HUDEP-2 (cell line): ENCODE results near the gene KRI1.
"Not testable (repeated sequence)": the region's sequence is repeated elsewhere in the genome, so short reads cannot be mapped to it uniquely, and the experiment has no call there.

Source experiments
- DNase-seq, 76 experiments: peaks; one replicate each; lab custom pipeline; 2025; ENCODE audit not compliant: unreplicated experiment in 76 of 76; lab: John Stamatoyannopoulos, UW

KRI1 gene

DNA sequence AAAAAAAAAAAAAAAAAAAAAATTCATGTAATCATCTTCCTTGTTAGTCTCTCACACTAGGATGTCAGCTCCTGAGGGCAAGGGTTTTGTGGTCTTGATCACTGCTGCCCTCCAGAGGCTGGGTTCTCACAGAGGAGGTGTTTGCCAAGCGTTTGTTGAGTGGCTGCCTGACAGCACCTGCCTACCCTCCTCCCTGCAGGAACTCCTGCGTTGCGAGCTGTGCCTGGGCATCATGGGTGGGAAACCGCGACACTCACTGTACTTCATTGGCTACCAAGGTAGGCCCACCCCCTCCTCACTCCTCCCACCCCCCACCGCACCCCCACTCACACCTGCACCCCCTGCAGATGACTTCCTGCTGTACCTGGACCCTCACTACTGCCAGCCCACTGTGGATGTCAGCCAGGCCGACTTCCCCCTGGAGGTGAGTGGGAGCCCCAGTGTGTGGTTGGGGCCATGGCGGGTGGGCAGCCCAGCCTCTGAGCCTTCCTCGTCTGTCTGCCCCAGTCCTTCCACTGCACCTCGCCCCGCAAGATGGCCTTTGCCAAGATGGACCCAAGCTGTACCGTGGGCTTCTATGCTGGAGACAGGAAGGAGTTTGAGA lies 14.0 kb downstream of the KRI1 start:
- DNase-seq = peak in 62 of 76 experiments; percentile 22 to 77 (median 52)

DNA sequence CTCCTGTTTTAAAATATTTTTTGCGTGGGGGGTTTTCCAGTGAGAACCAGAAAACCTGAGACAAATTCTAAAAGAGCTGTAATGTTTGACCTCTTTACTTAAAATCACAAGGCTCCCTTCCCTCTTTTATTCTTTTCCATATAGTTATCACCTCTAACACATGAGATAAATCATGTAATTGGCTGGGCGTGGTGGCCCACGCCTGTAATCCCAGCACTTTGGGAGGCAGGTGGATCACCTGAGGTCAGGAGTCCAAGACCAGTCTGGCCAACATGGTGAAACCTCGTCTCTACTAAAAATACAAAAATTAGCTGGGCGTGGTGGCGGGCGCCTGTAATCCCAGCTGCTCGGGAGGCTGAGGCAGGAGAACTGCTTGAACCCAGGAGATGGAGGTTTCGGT lies 14.8 kb downstream of the KRI1 start:
- not testable (repeated sequence) for DNase-seq

DNA sequence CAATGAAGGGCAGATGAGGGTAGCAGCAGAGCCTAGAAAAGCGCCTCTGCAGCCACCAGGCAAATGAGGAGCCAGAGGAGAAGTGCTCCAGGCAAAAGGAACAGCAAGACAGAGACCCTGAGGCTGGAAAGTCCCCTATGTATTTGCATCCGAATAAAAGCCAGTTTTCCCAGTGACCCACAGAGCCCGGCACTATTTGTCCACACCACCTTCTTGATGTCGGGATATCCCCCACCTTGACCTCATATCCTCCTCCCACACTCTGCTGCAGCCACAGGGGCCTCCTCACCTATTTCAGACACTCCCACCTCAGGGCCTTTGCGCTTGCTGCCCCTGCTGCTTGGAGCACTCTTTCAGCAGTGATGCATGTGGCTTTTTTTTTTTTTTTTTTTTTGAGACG lies 15.5 kb downstream of the KRI1 start:
- no peak for DNase-seq

DNA sequence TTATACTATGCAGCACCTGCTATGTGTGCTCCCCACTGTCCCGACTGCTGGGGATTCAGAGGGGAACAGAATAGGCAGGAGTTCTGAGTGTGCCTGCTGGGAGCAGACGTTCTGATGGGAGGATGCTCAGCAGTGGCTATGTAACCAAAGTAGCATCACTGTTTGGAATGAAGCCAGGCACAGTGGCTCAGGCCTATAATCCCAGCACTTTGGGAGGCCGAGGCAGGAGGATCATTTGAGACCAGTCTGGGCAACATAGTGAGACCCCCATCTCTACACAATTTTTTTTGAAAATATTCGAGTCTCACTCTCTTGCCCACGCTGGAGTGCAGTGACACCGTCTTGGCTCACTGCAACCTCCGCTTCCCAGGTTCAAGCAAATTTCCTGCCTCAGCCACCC lies 16.1 kb downstream of the KRI1 start:
- DNase-seq = no peak

- DNase-seq = no peak
Measured at GRCh38 chr19:10548746-10549276, 17.0 kb downstream of the KRI1 start.

DNA sequence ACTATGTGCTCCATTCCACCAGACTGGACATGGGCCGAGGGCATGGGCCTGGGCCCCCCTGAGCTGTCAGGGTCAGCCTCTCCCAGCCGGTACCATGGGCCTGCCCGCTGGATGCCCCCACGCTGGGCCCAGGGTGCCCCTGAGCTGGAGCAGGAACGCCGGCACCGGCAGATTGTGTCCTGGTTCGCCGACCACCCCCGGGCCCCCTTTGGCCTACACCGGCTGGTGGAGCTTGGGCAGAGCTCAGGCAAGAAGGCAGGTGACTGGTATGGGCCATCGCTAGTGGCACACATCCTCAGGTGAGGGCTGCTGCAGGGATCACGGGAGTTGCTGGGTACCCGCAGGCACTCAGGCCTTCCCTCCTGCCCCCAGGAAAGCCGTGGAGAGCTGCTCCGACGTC lies 19.0 kb downstream of the KRI1 start:
- no peak for DNase-seq

GRCh38 chr19:10544753-10545251 lies 21.0 kb downstream of the KRI1 start:
- no peak for DNase-seq

GRCh38 chr19:10544242-10544752 lies 21.5 kb downstream of the KRI1 start:
- DNase-seq = peak in 42 of 76 experiments; percentile 13 to 69 (median 35)

DNA sequence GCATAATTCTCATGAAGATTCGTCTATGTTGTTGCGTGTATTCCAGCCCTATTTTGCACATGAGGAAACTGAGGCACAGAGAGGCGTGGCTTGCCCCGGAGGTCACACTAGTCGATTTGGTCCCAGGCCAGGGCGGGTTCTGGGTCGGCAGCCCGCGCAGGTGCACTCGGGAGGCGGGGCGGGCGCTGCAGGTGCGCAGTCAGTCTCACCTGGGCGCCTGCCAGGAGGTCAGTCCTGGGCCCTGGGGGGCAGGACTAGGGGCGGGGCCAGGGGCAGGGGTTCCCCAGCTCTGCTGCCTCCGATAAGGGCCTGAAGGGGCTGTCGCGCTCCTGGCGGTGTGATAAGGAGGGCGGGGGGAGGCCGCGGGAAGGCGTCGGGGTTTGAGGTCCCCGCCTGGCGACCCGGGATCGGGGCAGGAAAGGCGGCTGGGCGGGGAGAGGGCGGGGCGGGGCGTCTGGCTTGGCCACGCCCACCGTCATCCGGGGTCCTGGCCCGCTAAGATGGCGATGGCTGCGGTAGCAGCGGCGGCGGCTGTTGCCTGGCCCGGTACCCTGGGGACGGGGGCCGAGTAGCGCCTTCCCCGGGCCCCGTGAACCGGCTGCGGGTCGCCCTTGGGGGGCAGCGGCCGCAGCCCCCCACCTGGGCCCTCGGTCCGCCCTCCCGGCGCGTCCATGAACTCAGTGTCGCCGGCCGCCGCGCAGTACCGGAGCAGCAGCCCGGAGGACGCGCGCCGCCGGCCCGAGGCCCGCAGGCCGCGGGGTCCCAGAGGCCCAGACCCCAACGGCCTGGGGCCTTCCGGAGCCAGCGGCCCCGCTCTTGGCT lies 22.2 kb downstream of the KRI1 start, which contains the start of gene ATG4D:
ATG4D (plus strand) TSS at position 485 of the 822 bp plus-strand sequence; CDS start at position 672, 187 bp downstream.
- DNase-seq = peak in 75 of 76 experiments; percentile 82 to 100 (median 99)

- DNase-seq = peak in 2 of 76 experiments; percentile 20 to 55
Measured at GRCh38 chr19:10543059-10543419, 22.8 kb downstream of the KRI1 start.

GRCh38 chr19:10539016-10539415 lies 26.8 kb downstream of the KRI1 start:
- not testable (repeated sequence) for DNase-seq

- peak in 2 of 76 experiments; percentile 26 to 30 for DNase-seq
Measured at GRCh38 chr19:10538204-10538983, 27.4 kb downstream of the KRI1 start.

DNA sequence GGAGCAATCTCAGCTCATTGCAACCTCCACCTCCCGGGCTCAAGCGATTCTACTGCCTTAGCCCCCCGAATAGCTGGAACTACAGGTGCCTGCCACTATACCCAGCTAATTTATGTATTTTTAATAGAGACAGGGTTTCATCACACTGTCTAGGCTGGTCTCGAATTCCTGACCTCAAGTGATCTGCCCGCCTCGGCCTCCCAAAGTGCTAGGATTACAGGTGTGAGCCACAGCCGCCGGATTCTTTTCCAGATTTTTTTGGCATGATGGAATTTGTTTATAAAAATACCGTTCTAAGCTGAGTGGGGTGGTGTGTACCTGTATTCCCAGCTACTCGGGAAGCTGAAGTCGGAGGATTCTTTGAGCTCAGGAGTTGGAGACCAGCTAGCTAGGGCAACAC lies 28.1 kb downstream of the KRI1 start:
- DNase-seq = no peak

DNA sequence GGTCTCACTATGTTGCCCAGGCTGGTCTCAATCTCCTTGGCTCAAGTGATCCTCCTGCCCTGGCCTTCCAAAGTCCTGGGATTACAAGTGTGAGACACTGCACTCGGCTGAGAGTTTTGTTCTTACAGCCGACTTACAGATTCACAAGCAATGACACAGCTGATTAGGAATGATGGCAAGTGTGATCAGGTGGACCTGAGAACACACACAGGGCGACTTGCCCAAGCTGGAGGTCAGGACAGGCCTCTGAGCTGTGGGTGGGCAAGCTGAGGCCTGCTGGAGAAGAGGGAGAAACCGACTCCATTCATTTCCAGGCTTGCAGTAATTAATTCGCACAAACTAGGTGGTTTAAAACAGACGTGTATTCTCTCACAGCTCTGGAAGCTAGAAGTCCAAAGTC lies 30.2 kb downstream of the KRI1 start:
- DNase-seq = no peak

GRCh38 chr19:10533646-10534386 lies 32.0 kb downstream of the KRI1 start:
- no peak for DNase-seq

- no peak for DNase-seq
Measured at GRCh38 chr19:10532457-10532856, 33.4 kb downstream of the KRI1 start.

GRCh38 chr19:10526887-10527286 lies 38.9 kb downstream of the KRI1 start:
- not testable (repeated sequence) for DNase-seq

- no peak for DNase-seq
Measured at GRCh38 chr19:10525636-10526035, 40.2 kb downstream of the KRI1 start.

GRCh38 chr19:10523135-10523636 lies 42.6 kb downstream of the KRI1 start:
- DNase-seq = no peak
